Stimulated activated CD4-positive, alpha-beta T cell treated with anti-CD3 and anti-CD28 coated beads, Interleukin-2, amount 100 ng/mL, for 48 hours (primary cell): Measurements from ENCODE around the gene NDST4.

Source experiments
- DNase-seq, 2 donors: peaks; one replicate each; pipeline ENCODE4 v3.0.0-alpha.2; 2020

The NDST4 gene

GRCh38 chr4:114900934-114901333, 212.5 kb downstream of the NDST4 start:
- no peak for DNase-seq

GRCh38 chr4:114890773-114891172, 222.6 kb downstream of the NDST4 start:
- DNase-seq: no peak

GRCh38 chr4:114886761-114887160, 226.7 kb downstream of the NDST4 start:
- DNase-seq: no peak

GRCh38 chr4:114883641-114884040, 229.8 kb downstream of the NDST4 start:
- no peak for DNase-seq

GRCh38 chr4:114879916-114880669, 233.3 kb downstream of the NDST4 start:
- no peak for DNase-seq

- DNase-seq: no peak
Observed at GRCh38 chr4:114875630-114876029, 237.8 kb downstream of the NDST4 start.

GRCh38 chr4:114874321-114874720, 239.1 kb downstream of the NDST4 start:
- DNase-seq: no peak

GRCh38 chr4:114870987-114871386, 242.4 kb downstream of the NDST4 start:
- DNase-seq: no peak

- DNase-seq: no peak
Observed at GRCh38 chr4:114866901-114867670, 246.3 kb downstream of the NDST4 start.

- DNase-seq: no peak
Observed at GRCh38 chr4:114864060-114864459, 249.4 kb downstream of the NDST4 start.

- DNase-seq: no peak
Observed at GRCh38 chr4:114860786-114861185, 252.6 kb downstream of the NDST4 start.

- no peak for DNase-seq
Observed at GRCh38 chr4:114857831-114858230, 255.6 kb downstream of the NDST4 start.

- no peak for DNase-seq
Observed at GRCh38 chr4:114839986-114840385, 273.4 kb downstream of the NDST4 start.

- DNase-seq: no peak
Observed at GRCh38 chr4:114830628-114831027, 282.8 kb downstream of the NDST4 start.

- no peak for DNase-seq
Observed at GRCh38 chr4:114827651-114828050, 285.8 kb downstream of the NDST4 start.

- DNase-seq: no peak
Observed at GRCh38 chr4:114815760-114816159, 297.7 kb downstream of the NDST4 start.

GRCh38 chr4:114813961-114814360, 299.5 kb downstream of the NDST4 start:
- DNase-seq: no peak

- DNase-seq: no peak
Observed at GRCh38 chr4:114811564-114812301, 301.7 kb downstream of the NDST4 start.

- peak; percentile 9 to 13 for DNase-seq
Observed at GRCh38 chr4:114807759-114808404, 305.5 kb downstream of the NDST4 start.

GRCh38 chr4:114807357-114807756, 306.1 kb downstream of the NDST4 start:
- no peak for DNase-seq

GRCh38 chr4:114791976-114792375, 321.4 kb downstream of the NDST4 start:
- no peak for DNase-seq

GRCh38 chr4:114785570-114785969, 327.9 kb downstream of the NDST4 start:
- DNase-seq: no peak

- no peak for DNase-seq
Observed at GRCh38 chr4:114783215-114783595, 330.2 kb downstream of the NDST4 start.
